Suprapubic skin (tissue), 4 donors: ENCODE data around the gene EDAR. TPM values are rescaled to one million over a fixed set of nuclear protein-coding genes. Genes with fewer than 3 reads are reported as not detected.

Experiments
- DNase-seq, 2 donors: peaks; one replicate each; pipeline ENCODE4 v3.0.0-alpha.2; 2019; ENCODE audit warnings: low spot score in 2 of 2
- H3K27ac ChIP-seq: fragments of 200-600 bp; sonication (generic); one replicate; pipeline ENCODE4 v1.5.1; 2019
- H3K27me3 ChIP-seq: fragments of 200-600 bp; sonication (generic); one replicate; pipeline ENCODE4 v1.5.1; 2019
- H3K36me3 ChIP-seq: fragments of 200-600 bp; sonication (generic); one replicate; pipeline ENCODE4 v1.5.1; 2019
- H3K4me1 ChIP-seq: fragments of 200-600 bp; sonication (generic); one replicate; pipeline ENCODE4 v1.5.1; 2019
- H3K4me3 ChIP-seq: fragments of 200-600 bp; sonication (generic); one replicate; pipeline ENCODE4 v1.5.1; 2019; ENCODE audit warnings: mild to moderate bottlenecking
- H3K9me3 ChIP-seq: fragments of 200-600 bp; sonication (generic); one replicate; pipeline ENCODE4 v1.5.1; 2019
- EP300 ChIP-seq: sonication (generic); formaldehyde crosslinking; IDR thresholded peaks from one replicate; pipeline ENCODE4 v1.6.1; 2017; ENCODE audit warnings: antibody characterized with exemption
- POLR2A ChIP-seq, 2 donors: fragments of 450-650 bp; IDR thresholded peaks; one replicate each; pipeline ENCODE4 v1.6.1; 2017; ENCODE audit warnings: antibody characterized with exemption in 2 of 2, mild to moderate bottlenecking in 2 of 2, moderate library complexity in 2 of 2
- POLR2AphosphoS5 ChIP-seq, 3 donors: sonication (generic); formaldehyde crosslinking; IDR thresholded peaks; one replicate each; pipeline ENCODE4 v1.6.1; 2017; ENCODE audit warnings: antibody characterized with exemption in 3 of 3
- WGBS: methylation state at CpG from one replicate; pipeline ENCODE4 v1.1.5; 2018; 5-methylcytosine and 5-hydroxymethylcytosine counted together
- total RNA-seq, 4 donors: library from RNA; depleted of rRNA; stranded (reverse); fragments of >200 nt; gene quantifications; one replicate each; pipeline ENCODE4 v1.1.0, GENCODE V29; 2016
- TF ChIP-seq, protein P1 (sequence below), 2 donors: fragments of 200-600 bp in 1 of 2; fragments of 450-650 bp in 1 of 2; sonication (generic) in 1 of 2; IDR thresholded peaks; one replicate each; pipeline ENCODE4 v1.5.1; 2016 to 2019; ENCODE audit warnings: antibody characterized with exemption in 2 of 2, mild to moderate bottlenecking in 1 of 2, moderate library complexity in 1 of 2

Gene EDAR
- total RNA-seq, 4 donors from 2014 or later = 1.5 to 4.3 (median 2.2) TPM

- no peak overlapping the region for H3K4me3 ChIP-seq
- no peak for TF ChIP-seq EP300
- no peak for TF ChIP-seq POLR2AphosphoS5 (IDR thresholded peaks at IDR 0.05)
- no peak for TF ChIP-seq POLR2A (IDR thresholded peaks at IDR 0.05)
- TF ChIP-seq, protein P1, sequence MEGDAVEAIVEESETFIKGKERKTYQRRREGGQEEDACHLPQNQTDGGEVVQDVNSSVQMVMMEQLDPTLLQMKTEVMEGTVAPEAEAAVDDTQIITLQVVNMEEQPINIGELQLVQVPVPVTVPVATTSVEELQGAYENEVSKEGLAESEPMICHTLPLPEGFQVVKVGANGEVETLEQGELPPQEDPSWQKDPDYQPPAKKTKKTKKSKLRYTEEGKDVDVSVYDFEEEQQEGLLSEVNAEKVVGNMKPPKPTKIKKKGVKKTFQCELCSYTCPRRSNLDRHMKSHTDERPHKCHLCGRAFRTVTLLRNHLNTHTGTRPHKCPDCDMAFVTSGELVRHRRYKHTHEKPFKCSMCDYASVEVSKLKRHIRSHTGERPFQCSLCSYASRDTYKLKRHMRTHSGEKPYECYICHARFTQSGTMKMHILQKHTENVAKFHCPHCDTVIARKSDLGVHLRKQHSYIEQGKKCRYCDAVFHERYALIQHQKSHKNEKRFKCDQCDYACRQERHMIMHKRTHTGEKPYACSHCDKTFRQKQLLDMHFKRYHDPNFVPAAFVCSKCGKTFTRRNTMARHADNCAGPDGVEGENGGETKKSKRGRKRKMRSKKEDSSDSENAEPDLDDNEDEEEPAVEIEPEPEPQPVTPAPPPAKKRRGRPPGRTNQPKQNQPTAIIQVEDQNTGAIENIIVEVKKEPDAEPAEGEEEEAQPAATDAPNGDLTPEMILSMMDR (IDR thresholded peaks at IDR 0.05) = no peak
- peaks cover 11% of the 10 kb centered on the region for H3K4me1 ChIP-seq
- H3K9me3 ChIP-seq = no peaks in the 10 kb centered on the region
- no peaks in the 10 kb centered on the region for H3K36me3 ChIP-seq
- DNase-seq = peak in 1 of 2 donors; percentile 65
- no peaks in the 10 kb centered on the region for H3K27me3 ChIP-seq
- no peak overlapping the region for H3K27ac ChIP-seq
- 78% methylated on average over 5 of the region's 6 CpGs for WGBS
These were observed 40.6 kb upstream of the EDAR start for GRCh38 chr2:109029490-109030201.

DNA sequence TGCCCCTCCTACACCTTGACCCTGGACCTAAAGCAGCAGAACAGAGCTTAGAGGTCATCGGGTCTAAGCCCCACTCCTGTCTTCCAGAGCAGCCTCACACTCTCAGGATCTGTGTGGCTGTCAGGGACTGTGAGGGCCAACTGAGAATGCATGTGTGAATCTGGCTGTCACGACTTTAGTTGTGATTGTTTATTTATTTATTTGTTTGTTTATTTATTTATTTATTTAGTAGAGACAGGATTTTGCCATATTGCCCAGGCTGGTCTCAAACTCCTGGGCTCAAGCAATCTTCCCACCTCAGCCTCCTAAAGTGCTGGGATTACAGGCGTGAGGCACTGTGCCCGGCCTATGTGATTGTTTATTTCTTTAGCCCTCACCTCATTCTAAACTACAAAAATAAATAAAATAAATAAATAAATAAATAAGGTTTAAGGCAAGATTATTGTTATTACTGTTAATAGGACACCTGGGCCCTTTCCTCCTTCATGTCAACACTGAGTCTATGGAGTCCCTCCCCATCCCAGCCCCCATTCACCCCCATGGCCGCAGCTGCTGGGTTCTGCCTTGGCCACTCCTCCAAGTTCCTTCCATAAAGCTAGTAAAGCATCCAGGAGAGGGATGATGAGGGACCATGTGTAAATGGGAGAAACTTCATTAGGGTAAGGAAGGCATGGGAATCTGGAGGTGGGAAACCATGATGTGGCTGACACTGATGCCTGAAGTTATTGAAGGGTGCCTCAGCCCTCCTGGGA is 39.9 kb upstream of the EDAR start:
- TF ChIP-seq POLR2AphosphoS5 (IDR thresholded peaks at IDR 0.05) = no peak
- TF ChIP-seq, protein P1 (IDR thresholded peaks at IDR 0.05) = no peak
- no peak for TF ChIP-seq EP300
- TF ChIP-seq POLR2A (IDR thresholded peaks at IDR 0.05) = no peak
- H3K27ac ChIP-seq = no peak overlapping the region
- H3K27me3 ChIP-seq = no peaks in the 10 kb centered on the region
- no peak overlapping the region for H3K4me3 ChIP-seq
- peaks cover 11% of the 10 kb centered on the region for H3K4me1 ChIP-seq
- DNase-seq = peak in 1 of 2 donors; percentile 56
- 83% methylated on average over 5 of the region's 5 CpGs for WGBS
- H3K9me3 ChIP-seq = no peaks in the 10 kb centered on the region
- no peaks in the 10 kb centered on the region for H3K36me3 ChIP-seq

DNA sequence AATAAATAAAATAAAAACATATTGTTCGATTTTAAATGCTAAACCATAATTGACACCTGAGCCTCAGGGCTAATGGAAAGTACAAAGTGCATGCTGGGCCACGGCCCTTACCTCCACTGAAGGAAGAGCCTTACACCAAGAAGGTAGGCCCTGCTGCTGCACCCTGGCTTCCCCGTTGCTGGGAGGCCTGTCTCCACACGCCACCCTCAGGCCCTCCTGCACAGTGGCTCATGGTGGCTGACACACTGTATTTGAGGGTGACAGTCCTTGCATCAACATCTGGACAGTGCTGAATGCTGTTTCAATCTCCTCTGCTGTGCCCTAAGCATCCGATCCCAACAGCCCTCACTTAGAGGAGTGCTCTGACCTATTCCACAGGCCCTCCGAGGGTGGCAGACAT is 39.3 kb upstream of the EDAR start:
- Histone ChIP-seq H3K27ac (no peak overlapping the region), H3K27me3 (no peaks in the 10 kb centered on the region), H3K4me1 (peaks cover 11% of the 10 kb centered on the region), H3K4me3 (no peak overlapping the region), H3K9me3 (no peaks in the 10 kb centered on the region), H3K36me3 (no peaks in the 10 kb centered on the region)
- DNase-seq = peak in 1 of 2 donors; percentile 49
- WGBS = 96% methylated on average over 6 of the region's 6 CpGs
- TF ChIP-seq POLR2A (IDR thresholded peaks at IDR 0.05) = no peak
- TF ChIP-seq, protein P1 (IDR thresholded peaks at IDR 0.05) = no peak
- TF ChIP-seq POLR2AphosphoS5 (IDR thresholded peaks at IDR 0.05) = no peak
- TF ChIP-seq EP300 = no peak

GRCh38 chr2:109027702-109028101 is 38.7 kb upstream of the EDAR start:
- Histone ChIP-seq H3K4me3 (no peak overlapping the region), H3K4me1 (peaks cover 11% of the 10 kb centered on the region), H3K27ac (no peak overlapping the region), H3K27me3 (no peaks in the 10 kb centered on the region), H3K9me3 (no peaks in the 10 kb centered on the region), H3K36me3 (no peaks in the 10 kb centered on the region)
- 90% methylated on average over 2 of the region's 5 CpGs for WGBS
- TF ChIP-seq, protein P1 (IDR thresholded peaks at IDR 0.05) = no peak
- TF ChIP-seq POLR2A (IDR thresholded peaks at IDR 0.05) = no peak
- TF ChIP-seq POLR2AphosphoS5 (IDR thresholded peaks at IDR 0.05) = no peak
- TF ChIP-seq EP300 = no peak
- DNase-seq = peak in 1 of 2 donors; percentile 53

- H3K36me3 ChIP-seq = no peaks in the 10 kb centered on the region
- no peaks in the 10 kb centered on the region for H3K9me3 ChIP-seq
- peak in 1 of 2 donors; percentile 48 for DNase-seq
- no peak overlapping the region for H3K4me3 ChIP-seq
- 83% methylated on average over 3 of the region's 3 CpGs for WGBS
- H3K4me1 ChIP-seq = peaks cover 4% of the 10 kb centered on the region
- H3K27me3 ChIP-seq = peaks cover 10% of the 10 kb centered on the region
- TF ChIP-seq, protein P1 (IDR thresholded peaks at IDR 0.05) = no peak
- no peak for TF ChIP-seq POLR2A (IDR thresholded peaks at IDR 0.05)
- no peak for TF ChIP-seq POLR2AphosphoS5 (IDR thresholded peaks at IDR 0.05)
- no peak overlapping the region for H3K27ac ChIP-seq
These were observed 35.5 kb upstream of the EDAR start for GRCh38 chr2:109024477-109024876.
